ENCODE results near the gene HOXA7.

HOXA7 gene

DNA sequence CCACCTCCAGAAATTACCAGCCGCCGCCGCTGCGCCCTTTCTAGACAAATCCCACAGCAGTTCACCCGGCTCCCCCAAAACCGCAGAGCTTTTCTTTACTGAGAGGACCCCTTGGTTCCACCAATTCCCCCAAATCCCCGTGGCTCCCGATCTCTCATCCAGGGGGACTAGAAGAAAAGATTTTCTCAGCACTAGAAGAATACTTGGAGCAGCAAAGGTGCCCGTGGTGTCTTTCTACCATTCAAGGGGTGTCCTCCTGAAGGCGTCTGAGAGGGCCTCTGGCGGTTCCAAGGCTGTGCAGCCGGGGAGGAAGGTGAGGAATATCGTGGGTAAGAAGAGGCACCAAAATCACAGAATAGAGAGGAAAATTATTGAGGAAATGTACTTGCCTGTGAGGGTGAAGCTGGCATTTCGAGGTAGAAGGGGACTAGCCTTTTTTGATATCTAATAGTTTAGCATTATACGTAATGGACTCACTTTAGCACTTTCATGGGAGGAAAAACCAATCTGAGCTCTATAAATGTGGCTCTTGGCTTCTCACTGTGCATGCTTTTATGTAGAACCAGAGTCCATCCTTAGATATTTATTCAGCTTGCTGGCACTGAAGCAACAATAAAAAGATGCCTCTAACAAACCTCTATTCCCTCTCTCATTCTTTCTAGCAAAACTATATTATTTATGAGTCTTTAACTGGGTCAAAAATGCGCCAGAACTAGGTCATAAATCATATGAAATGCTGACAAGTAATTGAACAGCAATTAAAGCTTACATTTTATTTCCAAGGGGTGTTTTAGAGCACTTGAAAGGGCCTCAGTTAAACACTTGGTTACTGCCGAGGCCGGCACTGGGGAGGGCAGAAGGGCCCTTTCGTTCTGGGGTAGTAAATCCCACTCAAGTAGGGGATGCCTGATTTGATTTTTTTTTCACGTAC lies 40.2 kb downstream of the HOXA7 start:
- DNase-seq: no peak

DNA sequence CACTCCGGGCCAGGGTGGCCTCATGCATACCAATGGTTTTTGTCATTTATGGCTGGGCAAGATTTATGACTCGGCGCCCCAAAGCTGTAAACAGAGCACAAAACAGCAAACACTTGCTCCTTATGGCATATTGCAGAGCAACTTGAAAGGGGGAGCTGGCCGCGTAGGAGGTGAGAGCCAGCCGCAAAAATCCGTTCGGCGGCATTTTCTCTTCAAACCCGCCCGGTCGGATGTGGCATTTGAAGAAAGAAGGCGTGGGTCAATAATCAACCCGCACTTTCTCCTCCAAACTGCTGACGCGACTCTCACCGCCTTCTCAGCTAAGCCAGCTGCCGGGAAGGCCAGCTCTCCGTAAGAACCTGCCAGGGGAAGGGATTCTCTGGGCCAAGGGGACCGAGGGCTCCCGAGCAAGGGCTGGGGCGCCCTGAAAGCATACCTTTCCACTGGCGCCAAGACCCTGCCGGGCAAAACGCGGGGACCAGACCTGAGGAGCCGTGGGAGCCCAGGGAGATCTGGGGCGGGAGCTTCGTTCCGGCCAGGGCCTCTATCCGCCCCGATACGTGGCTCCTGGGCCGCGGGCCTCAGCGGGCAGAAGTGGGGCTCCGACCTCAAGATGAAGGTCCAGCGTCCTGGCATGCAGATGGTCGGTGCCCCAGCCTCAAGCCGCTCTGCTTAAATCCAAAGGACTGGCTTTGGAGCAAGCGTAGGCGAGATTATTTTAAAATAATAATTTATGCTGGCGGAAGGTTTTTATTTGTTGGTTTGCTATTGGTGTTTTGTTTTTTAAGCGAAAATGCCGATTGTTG lies 41.1 kb downstream of the HOXA7 start:
- DNase-seq: no peak

DNA sequence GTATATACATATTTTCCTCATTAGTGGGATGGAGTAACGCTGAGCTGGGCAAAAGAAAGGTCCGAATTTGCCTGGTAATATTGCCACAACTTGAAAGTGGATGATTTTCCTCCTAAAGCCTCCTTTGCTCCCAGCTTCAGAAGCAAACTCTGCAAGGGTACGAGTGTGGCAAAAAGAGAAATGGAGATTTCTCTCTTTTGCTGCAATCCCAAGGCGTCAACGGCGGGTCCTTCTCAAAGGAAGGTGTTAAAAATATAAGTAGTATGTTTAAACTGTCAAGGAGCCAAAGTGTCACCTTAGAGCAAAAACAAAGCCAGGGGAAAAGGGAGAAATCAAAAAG lies 41.6 kb downstream of the HOXA7 start:
- DNase-seq: no peak

DNA sequence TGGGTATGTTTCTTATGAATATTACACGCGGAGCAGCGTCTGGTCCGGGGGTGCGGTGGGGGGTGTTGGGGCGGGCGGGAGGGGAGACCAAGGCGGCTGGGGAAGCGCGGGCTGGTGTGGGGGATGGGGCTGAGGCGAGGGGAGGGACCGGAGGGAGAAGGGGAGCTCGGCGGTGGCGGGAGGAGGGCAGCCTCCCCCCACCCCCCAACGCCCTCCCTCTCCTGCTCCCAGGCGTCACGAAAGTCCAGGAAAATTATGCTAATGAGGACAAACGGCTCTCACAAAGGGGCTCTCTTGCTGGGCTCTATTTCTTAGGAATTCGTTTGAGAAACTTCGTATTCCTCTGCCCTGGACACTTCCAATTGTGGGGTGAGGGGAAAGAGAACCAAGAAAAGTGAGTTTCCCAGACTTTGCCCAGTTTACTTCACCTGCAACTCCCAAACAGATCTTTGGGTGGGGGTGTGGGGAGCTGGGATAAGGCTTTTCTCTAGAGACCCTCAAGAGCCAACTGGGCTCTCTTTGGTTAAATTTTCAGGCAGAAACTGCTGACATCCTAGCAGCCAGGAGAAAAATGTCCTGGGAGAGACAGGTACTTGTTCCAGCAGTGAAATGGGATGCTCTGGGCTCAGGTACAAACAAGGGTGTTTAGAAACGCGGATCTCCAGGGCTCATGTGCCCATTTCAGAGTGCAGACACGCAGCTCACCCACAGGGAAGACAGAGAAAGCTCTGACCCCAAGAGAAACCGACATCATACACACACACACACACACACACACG lies 42.3 kb downstream of the HOXA7 start:
- DNase-seq: no peak

DNA sequence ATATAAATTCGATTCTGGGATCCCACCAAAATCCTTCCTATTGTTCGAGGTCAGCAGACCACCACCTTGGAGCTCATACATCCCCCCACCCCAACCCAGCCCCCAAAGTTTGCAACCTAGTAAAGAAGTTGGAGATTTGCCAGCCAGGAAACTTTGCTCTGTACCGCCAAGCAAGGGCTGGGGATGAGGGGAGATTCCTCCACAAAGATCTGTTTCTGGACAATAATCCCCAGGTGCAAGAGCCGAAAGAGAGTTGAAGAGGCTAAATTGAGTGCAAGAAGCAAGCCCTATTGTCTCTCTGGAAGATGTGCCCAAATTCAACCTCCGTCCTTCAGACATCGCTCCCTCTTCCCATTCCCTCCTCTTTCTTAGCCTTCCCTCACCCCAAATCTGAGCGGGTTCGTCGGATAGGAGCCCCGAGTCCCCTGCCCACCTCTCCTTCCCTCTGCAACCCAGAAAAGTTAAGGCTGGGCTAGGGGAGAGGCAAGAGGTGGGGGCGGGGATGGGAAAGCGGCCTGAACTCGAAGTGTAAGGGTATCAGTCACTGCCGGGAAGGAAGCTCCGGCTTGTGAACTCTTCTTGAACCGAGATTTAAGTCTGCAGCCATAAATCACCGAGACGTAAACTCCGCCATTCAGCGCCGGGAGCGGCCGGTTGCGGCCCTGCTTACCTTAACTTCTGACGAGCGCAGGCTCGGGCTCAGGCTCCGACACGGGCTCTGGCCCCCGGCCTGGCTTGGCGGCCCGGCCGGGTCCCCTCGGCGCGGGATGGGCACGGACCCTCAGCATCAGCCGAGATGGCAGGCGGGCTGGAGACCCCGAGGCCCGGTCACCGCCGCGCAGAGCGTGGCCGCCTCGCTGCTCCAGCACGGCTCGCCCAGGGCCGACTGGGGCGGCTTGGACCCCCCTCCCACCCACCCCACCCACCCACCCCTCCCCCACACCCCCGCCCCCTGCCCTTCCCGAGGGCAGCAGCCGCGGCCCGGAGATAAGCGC lies 43.2 kb downstream of the HOXA7 start:
- no peak for DNase-seq

DNA sequence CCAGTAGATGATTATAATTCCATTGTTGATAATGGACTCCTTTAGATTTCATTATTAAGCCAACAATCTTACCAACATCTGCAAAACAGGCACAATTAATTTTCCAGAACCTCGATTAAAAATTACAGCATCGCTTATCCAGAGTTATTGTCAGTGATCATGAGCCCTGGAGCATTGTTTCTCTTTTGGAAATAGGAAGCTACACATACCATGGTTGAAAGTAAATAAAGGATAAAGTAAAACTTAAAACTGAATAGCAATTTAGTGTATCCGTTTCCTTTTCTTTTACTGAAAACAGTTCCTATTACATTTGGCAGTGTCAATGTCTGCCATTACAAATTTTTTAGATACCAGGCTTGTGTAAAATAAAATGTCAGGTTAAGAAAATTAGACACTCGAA lies 44.1 kb downstream of the HOXA7 start:
- no peak for DNase-seq

DNA sequence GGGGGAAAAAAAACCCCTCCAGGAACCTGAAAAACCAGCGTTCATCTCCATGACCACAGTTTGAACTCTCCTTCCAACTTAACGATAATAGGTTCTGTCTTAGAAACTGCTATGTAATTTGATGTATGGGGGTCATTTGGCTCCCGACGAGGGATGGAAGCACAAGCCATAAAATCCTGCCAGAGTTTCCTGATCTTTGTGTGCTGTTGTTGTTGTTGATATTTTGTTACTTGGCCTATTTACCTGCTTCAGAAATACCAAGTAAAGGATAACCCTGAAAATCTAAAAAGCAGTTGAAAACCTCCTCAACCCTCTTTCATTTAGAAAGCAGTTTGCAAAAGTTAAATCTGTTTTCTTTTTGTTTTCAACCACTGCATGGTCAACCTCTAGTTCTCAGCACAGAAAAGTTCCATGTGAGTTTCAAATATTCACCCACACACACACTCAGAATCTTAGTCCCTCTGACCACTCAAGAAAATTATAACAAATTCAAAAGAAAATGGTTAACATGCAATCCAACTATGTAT lies 44.7 kb downstream of the HOXA7 start:
- DNase-seq: no peak

DNA sequence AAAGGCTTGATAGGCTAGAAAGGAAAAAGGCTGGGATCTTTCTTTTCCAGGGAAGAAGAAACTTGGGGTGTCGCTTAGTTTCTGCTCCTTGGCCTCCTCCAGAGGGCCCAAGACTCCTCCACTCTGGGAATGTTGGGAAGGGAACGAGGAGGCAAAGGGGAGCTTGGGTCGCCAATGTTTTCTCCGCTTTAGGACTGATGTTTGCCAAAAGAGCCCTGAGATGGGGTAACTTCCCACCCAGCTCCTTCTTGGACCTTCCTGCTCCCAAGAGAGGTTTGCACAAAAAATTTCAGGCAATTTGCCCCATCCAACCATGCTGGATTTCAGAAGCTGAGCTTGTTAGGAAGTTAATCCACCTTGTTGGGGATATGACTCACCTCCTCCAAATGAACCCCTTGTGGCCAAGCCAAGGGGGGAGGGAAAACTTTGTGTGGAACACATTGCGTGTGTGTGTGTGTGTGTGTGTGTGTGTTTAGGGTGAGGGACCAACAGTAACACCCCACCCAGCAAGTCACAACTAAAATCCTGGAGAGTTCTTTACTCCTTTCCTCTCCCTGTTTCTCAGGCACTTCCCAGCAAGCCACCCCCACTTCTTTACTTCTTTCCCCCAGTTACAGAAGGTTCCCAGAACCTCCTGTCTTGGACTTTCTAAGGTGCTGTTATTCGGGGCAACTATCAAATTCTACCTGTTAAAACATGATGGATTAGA lies 45.3 kb downstream of the HOXA7 start:
- no peak for DNase-seq

DNA sequence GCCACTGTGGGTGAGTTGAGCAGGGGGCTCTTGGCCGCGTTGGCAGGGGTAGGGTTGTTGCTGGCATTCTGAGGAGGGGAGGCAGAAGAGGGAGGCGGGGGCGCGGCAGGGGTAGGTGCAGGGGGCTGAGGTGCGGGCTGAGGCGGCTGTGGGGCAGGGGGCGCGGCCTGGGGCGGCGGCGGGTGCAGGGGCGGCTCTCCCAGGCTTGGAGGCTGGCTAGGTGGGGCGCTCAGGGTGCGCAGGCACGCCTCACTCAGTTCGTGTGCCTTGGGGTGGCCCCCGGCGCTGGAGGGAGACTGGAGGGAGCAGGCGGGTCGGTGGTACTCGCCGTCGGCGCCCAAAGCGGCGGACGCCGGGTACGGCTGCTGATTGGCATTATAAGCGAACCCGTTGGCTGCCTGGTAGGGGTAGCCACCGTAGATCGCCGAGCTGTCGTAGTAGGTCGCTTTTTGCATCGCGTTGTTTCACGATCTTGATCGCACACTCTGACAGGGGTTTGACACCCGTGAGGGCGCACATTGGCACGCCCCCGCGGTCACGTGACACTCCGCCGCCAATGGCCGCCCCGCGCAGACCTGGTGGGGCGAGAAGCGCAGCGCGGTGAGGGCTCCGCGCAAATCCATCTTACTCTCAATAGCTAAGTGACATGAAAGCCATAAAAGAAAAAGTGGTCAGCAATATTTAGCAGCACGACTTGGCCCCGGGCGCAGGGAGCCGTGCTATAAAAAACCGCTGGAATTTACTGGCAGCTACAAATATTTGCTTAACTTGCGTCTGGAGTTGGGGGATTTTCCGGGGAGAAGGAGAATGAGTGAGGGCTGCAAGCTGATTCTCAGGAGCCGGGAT lies 46.1 kb downstream of the HOXA7 start:
- no peak for DNase-seq

DNA sequence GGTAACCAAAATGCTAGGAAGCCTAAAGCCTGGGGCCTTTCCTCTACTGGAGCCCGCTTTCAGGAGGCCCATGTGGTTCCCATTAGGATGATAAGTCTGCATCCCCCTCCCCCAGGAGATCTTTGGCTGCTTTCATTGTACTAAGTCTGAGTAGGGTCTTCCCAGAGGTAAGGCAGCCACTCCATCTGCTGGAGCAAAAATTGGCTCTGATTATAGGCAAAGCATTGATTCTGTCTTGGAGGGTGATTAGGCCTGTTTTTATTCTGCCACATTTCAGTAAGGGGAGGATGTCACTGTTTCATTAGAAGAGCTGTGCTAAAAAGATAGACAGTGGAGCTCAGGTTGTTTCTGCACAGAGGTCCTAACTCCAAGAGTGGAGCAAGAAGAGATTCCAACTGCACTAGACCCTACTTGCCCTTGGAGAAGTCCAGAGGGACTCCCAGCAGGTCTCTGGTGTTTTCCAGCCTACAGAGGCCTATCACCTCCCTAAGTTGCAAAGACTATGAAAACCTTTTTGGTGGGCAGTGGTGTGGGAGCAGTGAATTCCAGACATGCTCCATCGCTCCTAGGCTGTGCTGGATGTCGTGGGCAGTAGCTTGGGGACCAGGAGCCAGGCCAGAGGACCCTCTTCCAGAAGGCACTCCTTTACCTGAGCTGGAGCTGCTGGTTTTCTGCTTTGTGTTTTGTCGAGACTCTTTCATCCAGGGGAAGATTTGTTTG lies 46.8 kb downstream of the HOXA7 start:
- no peak for DNase-seq

DNA sequence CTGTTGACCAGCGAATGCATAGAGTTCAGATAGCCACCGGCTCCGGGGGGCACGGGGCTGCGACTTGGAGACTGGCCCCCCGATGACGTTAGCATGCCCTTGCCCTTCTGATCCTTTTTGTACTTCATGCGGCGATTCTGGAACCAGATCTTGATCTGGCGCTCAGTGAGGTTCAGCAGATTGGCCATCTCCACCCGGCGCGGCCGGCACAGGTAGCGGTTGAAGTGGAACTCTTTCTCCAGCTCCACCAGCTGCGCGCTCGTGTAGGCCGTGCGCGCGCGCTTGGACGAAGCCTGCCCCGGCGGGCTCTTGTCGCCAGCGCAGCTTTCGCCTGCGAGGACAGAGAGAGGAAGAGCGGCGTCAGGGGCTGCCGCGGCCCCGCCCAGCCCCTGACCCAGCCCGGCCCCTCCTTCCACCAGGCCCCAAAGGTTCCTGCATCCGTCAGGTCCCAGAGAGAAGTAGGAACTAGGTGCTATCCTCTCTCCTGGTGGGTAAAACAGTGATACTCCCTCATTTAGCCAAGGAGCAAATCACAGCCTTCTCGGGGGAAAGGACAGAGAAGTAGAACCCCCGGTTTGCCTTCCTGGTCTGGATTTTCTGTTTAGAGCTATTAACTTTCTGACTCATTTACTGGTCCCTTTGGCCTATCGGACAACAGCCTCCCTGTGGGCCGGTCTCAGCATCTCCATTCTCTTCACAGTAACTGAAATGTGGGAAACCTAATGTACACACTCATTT lies 47.9 kb downstream of the HOXA7 start:
- no peak for DNase-seq

DNA sequence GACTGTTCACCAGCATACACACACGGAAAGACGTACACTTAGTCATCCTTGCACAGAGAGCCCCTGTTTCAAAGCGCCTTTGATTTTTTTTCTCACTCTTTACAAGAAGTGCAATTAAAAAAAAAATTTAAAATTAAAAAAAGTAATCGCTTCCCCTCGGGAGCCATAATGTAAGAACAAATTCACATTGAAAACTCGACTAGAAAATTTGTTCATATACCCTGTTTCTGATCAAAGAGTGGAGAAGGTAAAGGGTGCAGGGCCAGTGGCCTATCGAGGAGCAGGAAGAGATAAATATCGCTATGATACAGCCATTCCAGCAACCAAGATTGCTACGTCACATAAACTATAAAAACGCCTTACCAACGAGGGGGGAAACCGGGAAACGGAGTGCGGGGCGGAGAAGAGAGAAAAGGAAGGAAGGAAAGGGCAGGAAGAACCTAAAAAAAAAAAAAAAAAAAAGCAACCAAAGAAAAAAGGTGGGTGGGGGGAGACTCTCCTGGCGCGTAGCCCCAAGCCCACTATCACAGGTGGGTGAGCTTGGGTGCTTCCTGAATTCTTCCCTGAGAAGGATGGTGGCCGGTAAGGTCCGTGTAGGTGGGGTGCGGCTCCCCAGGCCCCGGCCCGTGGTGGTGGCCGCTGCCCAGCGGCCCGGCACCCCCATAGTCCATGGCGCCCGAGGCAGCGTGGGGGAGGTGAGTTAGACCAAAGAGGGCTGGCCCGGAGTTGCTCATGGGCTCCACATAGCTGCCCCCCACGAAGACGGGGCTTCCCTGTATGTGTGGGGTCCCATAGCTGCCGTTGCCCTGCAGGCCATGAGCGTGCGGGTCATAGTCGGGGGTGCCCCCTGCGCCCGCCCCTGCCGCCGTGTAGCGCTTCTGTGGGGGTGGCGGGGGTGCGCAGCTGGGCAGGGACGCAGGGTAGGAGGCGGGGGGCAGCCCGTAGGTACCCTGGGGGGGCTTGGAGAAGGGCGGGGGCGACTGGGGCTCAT lies 48.8 kb downstream of the HOXA7 start:
- DNase-seq: no peak

DNA sequence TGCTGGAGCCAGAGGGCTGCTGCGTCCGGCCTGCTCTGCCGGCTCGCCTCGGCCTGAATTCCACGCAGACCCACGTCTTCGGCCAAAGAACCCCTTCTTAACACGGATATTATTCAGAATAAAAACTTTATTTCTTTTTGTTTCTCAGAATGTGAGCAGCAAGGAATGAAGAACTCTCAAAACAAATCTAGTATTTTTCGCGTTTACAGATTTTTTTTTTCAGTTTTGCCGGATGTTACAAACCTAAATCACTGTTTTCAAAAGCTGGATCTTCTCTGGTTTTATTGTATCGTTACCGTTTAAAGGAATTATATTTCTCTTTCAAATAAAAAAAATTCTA lies 49.6 kb downstream of the HOXA7 start:
- DNase-seq: no peak

DNA sequence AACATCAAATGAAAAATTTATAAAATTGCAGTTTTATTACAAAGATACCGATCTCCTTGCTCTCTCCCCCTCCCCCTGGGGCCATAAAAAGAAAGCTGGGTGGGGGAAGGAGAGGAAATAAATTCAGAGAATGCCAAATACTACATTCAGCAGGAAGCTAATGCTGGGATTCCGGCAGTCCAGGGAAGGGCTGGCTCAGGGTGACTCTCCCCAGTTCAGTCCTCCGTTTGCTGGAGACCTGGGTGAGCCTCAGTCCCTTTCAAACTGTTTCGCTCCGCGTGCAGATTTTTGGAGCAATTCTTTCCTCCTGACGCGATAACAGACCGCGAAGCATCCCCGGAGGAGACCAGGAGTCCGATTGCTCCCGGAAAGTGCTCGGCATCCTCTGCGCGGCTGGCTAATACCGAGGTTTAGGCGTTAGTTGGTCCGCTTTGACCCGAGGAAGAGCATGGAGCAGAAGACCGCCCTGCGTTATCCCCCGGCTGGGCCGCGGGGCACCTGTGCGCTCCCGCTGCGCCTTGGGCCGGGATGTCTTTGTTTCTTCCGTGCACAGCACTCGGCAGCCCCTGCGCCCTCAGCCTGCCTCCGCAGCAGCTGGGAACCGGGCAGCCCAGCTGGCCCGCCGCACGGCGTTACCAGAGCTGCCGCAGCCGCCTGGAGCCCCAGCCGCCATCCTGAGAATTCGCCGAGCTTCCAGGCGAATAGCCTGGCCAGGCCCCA lies 50.1 kb downstream of the HOXA7 start:
- no peak for DNase-seq

DNA sequence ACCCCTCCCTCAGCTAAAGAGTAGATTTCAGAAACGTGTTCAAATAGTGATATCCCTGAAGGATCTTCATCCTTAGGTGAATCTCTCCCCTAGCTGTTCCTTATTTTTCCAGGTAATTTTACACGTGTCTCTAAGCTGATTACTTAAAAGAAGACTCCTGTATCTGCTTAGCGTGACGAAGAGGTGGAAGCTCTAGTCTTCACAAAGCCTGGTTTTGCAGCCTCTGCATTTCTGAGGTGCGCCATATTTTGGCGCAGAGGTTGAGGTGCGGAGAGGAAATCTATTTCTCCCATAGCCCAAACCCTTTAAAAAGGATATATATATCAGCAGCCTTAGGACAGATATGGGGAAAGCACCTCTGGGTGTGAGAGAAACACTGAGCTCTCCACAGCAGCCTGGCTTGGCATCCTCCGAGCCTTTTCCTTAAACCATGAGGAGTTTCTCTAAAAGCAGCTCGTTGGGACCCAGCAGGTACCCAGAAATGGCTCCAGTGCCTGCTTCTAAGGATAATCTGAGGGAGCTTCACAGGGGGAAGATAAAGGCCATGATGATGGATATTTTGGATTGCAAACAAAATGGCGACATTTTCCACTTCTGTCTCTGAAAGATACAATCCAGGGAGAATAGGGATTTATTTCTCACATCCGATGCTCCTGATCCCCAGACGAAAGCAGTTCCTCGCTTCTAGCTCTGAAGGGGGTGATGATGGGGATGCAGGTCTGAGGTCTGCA lies 51.0 kb downstream of the HOXA7 start:
- DNase-seq: no peak
